GM21390 (cell line): ENCODE measurements around the gene JAM2.
A peak's percentile ranks its signal among the peaks of the same experiment; 100 is the strongest.
"Not testable (repeated sequence)": the region's sequence is repeated elsewhere in the genome, so short reads cannot be mapped to it uniquely, and the experiment has no call there.

Experiments
- ATAC-seq: cut with Tn5 transposase; IDR thresholded peaks from one replicate; pipeline ENCODE4 v1.9.1; 2021; ENCODE audit not compliant: unreplicated experiment

Gene JAM2

DNA sequence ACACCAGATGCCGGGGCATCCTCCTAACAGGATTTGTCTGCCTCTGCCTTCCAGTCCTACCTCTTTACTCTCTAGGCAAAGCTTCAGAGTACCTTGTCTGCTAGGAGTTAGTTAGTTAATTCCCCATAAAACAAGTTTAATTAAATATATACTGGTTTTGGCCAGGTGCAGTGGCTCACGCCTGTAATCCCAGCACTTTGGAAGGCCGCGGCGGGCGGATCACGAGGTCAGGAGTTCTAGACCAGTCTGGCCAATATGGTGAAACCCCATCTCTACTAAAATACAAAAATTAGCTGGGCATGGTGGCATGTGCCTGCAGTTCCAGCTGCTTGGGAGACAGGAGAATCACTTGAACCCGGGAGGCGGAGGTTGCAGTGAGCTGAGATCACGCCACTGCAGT is 75.0 kb downstream of the JAM2 start:
- not testable (repeated sequence) for ATAC-seq

DNA sequence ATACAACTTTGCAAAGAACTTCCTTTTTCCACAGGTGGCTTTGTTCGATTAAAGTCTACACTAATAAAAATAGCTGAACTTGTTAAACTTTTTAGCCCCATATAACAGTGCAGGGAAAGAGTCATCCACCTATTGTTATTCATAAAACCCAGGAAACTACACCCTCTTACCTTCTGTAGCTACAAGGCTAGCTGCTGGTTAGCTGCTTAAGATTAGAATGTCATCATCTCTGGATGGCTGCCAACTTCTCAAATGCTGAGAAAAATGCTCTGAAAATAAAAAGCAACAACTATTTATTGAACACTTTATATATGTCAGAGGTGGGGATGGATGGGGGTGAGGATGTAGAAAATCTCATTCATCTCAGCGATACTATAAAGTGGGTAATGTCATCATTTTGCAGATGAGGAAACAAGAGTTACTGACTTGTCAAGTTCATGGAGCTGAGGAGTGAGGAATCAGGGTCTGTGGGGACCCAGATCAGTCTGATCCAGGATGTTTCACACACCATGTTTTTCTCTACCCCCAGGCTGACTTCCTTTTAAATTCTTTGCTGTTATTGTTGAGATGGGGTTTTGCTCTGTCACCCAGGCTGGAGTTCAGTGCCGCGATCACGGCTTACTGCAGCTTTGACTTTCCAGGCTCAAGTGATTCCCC is 78.6 kb downstream of the JAM2 start:
- no peak for ATAC-seq

DNA sequence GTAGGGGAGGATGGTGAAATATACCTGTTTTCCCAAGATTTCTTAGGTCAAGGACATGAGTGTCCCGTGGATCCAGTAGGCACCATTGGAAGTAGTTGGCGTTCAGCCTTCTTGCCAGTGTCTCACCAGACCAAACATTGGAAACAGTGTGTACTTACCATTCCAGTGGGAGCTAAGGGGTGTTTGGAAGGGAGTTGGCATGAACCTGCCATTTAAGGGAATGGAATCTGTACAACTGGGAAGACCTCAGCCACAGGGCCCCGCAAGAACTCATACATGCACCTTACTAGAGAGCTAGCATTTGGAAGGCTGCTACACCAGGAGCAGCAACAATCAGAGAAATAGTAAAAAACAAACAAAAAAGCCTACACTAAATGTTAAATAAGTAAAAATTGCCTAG is 82.9 kb downstream of the JAM2 start:
- no peak for ATAC-seq

DNA sequence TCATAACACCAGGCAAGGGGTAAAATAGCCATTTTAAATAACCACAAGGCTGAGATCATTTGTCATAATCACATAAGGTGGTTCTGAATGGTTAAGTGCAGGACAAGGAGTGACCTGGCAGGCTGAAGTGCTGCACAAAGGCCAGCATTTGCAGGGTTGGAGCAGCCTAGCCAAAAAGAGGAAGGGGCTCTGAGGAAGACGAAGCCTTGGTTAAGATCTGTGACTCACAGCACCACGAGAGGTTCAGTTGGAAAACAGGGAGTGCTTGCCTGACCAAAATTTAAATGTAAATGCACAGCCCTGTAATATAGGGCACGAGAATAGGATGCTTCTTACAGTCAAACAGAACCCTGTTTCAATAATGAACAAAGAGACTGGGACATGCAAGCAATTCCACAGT is 83.6 kb downstream of the JAM2 start:
- ATAC-seq = no peak

DNA sequence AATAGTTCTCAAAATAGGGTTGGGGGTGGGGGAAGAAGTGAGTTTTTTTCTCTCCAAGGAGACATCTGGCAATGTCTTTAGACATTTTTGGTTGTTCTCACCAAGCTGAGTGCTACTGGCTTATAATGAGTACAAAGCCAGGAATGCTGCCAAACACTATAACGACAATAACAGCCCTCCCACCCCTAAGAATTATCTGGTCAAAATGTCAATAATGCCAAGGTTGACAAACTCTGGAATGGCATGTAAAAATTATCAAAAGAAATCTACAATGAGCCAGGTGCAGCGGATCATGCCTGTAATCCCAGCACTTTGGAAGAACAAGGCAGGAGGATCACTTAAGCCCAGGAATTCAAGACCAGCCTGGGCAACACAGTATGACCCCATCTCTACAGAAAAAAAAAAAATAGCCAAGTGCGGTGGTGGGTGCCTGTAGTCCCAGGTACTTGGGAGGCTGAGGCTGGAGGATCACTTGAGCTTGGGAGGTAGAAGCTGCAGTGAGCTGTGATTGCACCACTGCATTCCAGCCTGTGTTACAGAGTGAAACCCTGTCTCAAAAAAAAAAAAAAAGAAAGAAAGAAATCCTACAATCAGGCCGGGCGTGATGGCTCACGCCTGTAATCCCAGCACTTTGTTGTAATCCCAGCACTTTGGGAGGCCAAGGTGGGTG is 93.2 kb downstream of the JAM2 start:
- ATAC-seq = no peak

DNA sequence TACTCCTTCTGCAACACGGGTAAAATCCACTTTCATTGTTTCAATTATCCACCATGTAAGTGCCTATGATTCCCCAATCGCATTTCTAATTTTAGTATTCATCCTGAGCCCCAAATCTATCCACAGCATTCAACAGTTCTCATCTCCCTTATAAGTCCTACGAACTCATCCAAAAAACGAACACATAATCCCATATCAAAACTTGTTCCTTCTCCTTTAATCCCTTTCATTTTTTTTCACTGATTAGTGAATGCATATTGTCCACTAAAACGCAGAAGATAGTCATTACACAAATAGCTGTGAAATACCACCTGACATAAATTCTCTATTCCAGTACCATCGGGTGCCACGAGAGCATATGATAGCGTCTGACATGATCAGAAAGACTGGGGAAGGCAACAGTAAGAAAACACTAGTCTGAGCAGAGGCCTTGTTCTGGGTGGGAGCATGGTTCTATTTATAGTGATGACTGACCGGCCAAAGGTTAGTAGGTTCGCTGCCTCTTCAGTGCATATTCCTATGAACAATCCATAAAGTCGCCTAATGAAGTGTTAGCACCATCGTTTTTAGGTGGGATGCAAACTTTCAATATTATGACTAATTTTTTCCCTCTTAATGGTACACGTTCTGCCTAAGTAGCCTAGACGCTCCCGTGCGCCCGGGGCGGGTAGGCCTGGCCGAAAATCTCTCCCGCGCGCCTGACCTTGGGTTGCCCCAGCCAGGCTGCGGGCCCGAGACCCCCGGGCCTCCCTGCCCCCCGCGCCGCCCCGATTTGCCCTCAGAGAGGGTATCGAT is 95.0 kb downstream of the JAM2 start:
- peak; percentile 5 for ATAC-seq

DNA sequence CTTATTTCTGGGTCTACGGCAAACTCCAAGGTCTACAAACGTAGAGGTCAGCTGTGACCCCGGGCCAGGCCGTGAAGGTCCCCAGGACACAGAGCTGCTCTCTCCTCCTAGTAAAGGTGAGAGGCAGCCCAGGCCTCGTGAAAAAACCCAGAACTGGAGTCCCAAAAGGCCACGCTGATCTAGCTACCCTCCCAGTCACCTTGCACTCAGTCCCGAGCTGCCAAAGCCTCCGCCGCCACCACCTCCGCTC is 95.5 kb downstream of the JAM2 start:
- ATAC-seq = peak; percentile 2

DNA sequence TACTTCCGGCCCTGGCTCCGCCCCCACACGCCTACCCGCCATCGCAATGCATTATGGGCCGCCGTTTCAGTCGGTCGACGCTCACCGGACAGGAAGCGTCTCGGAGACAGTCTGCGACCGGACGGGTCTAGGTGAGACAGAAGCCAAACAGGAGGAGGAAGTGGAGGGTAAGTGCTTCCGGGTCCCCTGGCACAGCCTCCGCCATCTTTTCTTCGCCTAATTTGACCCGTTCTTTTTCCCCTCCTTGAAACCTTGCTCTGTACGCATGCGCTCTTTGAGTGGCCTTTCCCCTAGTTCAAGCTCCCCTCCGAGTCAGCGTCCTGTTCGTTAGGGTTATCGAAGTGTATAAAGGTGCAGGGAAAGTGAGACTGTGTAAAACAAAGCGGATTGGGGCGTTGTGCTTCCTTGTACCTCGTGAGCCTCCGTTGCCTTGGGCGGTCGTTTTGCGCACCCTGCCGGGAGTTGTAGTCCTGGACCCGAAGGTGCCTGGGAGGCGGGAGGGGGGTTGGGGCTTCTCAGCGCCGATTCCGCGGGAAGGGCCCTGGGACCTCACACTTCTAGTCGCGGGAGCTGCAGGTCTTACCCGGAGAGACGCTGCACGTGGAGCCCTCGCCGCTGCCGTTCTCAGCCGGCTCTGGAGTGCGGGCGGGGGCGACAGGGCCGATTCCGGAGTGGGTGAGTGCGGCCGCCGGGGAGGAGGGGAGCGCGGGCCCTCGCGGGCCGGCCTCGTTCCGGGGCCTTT is 96.0 kb downstream of the JAM2 start, which contains the start of the genes ATP5PF and GABPA:
Gene ATP5PF, minus strand, starts transcription at position 1 of the 742 bp plus-strand sequence. CDS start 5,110 bp downstream, outside the sequence.
Gene GABPA, plus strand, starts transcription at position 69 of the 742 bp plus-strand sequence. CDS start 6,627 bp downstream, outside the sequence.
- peak; percentile 87 for ATAC-seq

DNA sequence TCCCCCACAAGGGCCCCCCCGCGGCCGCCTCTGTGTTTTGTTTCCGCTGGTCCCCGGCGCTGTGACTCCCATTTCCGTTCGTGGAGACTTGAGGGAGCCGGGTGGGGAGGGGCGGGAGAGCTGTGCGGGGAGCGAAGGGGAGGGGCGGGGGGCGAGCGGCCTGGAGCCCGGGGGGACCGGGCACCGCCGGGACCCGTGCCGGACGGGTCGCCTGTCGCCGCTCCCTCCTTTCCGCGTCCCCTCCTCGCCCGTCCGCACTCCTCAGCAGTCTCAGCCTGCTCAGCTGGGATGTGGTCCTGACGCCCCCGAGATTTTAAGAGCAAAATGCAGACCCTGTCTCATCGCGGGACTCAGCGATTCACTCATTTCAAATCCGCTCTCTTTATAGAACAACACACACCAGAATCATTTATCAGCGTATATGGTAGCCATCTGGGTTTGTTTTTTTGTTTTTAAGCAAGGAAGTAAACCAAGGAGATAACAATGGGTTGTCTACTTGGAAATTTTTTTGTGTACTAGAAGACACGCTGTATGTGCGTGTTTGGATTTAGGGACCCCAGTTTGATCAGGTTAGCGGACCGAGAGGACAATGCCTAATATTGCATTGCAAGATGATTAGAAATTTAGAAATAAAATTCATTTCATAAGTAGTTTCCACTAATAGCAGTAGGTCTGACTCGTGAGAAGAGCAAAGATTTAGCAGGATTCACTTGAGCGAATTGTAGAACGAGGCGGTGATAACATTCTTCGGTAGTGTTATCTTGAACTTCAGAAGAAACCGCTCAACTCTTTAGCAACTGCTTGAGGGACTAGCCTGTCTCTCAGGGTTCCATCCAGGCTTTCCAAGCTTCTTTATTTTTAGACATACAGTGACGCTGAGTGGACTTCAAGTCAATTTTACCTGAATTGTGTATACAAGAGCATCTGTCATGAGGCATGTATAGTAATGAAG is 96.9 kb downstream of the JAM2 start:
- ATAC-seq = peak; percentile 8

DNA sequence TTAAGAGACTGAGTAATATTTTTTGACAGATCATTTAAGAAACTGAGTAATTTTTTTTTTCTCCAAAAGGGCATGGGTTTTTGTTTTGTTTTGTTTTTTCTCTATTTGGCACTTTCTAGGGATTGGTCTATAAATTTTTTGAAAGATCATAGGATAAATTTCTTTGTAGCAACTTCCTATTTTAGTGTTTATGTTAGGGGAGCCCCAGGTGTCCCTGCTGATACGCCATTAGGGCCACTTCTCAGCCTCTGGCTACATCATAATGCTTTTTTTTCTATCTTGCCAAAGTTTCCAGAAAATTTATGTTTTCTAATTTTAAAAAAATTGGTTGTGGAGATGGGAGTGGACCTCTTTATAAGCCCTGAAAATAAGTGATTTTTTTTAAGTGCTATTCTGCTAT is 98.4 kb downstream of the JAM2 start:
- ATAC-seq = no peak

DNA sequence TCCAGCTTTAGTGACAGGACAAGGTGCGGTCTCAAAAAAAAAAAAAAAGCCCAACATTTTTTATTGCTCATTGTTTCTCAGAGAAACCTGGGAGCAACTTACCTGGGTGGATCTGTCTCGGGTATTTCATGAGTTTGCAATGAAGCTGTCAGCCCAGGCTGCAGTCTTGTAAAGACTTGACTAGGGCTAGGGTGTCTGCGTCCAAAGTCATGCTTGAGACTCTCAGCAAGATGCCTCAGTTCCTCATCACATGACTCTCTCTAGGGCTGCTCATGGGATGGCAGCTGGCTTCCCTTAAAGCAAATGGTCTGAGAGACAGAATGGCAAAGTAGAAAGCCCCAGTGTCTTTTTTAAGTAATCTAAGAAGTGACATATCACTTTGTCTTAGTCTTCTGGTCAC is 103.8 kb downstream of the JAM2 start:
- no peak for ATAC-seq

DNA sequence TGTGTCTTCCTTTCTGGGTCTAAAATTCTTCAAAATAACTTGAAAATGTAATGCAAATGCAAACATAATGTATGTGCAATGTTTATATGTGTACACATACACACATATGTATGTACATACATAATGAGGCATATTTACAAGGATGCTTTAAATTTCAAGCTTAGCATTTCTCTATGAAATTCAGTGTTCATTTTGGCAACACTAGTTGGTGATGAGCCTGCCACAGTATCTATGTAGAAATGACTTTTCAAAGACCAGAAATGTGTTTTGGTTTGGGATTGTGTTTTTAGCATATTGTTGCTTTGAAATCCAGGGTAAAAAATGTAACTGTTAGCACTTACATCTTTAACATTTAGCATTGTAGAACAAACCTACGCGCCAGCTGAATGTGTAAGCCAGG is 105.8 kb downstream of the JAM2 start:
- no peak for ATAC-seq

DNA sequence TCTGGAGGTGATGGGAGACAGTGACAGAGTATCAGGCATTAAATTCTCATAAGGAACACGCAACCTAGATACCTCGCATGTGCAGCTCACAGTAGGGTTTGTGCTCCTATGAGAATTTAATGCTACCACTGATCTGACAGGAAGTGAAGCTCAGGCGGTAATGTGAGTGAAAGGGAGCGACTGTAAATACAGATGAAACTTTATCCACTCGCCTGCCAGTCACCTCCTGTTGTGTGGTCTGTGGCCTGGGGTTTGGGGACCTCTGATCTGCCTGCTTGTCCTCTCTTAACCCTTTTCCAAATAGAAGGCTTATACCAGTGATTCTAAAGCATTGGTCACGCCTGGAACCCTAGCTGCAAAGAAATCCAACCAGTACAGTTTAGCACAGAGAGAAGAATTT is 111.0 kb downstream of the JAM2 start:
- ATAC-seq = no peak

DNA sequence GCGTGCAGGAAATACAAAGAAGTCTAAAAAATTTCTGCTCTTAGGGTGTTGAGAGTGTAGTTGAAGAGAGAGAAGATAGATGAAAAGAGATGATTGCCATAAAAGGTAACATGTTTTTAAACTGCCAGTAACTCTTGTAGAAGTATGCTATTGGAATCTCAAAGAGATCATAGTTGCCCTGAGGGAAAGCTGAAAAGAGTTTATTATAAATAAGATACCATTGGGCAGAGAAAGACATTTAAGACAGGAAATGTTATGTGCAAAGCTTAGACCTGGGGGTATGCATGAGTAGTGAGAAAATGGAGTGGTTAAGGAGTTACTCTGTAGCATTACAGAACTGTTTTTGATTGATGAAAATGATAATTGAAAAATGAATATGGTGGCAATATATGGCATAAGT is 113.4 kb downstream of the JAM2 start:
- ATAC-seq = no peak

DNA sequence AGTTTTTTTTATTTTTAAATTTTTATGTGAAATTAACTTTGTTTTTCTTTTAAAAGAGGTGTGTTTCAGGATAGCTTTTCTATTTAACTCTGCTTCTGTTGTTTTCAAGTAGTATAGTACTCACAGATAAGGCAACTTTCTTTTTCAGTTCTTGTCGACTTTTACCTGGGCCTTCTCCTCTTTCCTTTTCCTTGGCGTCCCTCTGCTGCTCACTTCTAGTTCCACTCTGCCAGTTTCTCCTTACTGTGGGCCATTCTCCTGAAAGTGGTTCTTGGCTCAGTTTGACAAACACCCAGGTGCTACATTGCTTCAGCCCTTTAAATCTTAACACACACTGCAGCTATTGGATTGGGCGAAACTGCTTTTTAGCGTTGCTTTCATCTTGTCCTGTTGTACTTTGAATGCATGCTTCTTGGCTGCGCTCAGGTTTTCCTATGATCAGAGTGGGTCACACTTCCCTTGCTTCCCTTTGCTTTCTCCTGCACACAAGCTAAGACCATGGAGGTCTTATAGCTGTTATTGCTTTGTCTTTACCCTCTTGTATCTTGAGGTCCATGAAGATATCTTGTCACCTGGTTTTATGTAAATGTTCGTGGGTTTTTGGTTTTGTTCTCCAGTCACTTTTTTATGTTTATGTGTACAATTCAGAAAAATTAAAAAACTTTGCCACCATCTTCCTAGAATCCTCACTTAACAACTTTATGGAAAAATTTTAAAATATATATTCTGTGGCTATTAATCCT is 117.3 kb downstream of the JAM2 start:
- no peak for ATAC-seq

DNA sequence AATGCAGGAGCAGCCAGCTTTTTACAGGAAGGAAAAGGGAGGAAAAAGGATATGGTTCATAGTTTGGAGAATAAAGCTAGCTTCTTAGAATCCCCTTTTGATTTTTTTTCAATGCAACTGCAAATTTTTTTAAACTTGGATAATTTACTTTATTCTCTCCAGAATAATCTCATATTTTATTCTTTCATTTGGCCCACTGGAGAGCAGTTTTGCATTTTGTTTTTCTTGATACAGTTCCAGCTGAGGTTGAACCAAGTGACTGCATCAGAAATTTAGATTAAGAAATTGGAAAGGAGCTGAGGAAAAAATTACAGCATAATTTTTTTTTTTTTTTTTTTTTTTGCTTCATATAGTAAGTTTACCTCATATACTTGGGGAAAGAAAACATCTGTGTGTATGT is 118.5 kb downstream of the JAM2 start:
- ATAC-seq = no peak

DNA sequence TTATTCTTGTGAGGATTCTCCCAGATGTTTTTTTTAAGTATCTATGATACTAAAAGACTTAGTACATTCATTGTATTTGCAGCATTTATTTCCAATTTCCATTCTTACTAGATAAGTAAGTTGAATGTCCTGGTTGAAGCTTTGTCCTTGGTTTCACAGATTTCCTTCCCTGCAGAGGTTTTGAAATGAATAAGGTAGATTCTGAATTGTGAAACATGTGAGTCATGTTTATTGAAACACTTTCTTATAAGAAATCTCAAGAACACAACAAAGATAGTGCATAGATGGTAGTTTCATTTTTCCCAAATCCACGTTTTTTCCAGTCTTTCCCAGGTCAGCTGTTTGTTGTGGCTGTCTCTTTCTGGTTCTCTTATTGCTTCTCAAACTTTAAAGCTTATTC is 120.5 kb downstream of the JAM2 start:
- ATAC-seq = no peak

DNA sequence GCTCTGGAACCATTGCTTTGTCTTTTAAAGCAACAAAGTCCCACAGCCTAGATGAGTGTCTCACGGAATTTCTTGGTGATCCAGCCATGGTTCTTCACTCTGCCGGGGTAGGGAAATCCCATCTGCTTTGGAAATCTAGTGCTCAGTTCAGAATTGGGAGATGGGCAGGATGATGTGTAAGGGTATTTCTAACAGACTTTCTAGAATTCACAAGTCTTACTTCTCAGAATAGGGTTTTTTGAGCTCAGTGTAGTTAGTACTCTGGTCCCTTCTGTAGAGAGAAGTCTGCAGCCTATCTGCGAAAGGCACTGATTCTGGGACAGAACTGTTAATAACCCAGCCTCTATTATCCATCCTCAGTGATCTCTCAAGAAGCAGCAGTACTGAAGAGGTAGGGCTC is 121.0 kb downstream of the JAM2 start:
- ATAC-seq = no peak

DNA sequence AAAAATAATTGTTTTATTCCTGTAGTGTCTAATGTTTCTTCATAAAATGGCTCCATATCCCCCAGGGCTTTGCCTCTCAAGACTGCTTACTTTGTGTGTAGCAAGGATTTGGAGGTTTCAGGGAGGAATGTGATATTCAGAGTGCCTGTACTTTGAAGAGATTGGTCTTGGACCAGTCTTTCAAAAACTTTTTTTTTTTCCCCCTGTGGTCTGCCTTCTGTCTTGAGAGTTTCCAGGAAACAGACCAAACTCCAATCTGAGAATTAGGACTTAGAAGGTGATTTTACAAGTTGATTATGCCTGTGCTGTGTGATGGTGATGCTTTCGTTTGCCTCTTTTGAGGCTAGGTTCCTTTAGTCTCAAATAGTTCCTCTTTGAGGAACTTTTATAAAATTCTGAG is 121.6 kb downstream of the JAM2 start:
- ATAC-seq = no peak

DNA sequence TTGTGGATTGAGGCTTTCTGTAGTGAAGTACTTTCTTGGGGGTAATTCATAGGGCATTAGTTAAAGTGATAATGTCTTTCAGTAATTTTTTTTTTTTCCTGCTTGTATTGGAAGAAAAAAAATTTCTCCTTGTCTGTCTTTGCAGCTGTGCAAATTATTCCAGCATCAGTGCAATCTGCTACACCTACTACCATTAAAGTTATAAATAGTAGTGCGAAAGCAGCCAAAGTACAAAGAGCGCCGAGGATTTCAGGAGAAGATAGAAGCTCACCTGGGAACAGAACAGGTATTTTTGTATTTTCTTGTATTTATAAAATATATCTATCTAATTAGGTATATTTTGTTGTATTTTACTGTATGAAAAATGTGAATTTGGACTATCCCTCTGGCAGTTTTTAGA is 125.0 kb downstream of the JAM2 start:
- no peak for ATAC-seq
